Type B pancreatic cell (in vitro differentiated cells): ENCODE data around the gene MLST8. TPM values are rescaled to one million over a fixed set of nuclear protein-coding genes. Genes with fewer than 3 reads are reported as not detected.

Source experiments
- DNase-seq: peaks from one replicate; pipeline ENCODE4 v3.0.0; 2021; ENCODE audit warnings: mixed read lengths; ENCODE audit not compliant: unreplicated experiment; ENCODE audit errors: extremely low spot score
- H3K27ac Mint-ChIP-seq: 2 replicates; pipeline ENCODE4 v1.8.0; 2021; ENCODE audit warnings: mild to moderate bottlenecking, mixed read lengths
- H3K27me3 Mint-ChIP-seq: 2 replicates; pipeline ENCODE4 v1.8.0; 2021; ENCODE audit warnings: mixed read lengths
- H3K36me3 Mint-ChIP-seq: 2 replicates; pipeline ENCODE4 v1.8.0; 2021; ENCODE audit warnings: mixed read lengths
- H3K4me1 Mint-ChIP-seq: one replicate; pipeline ENCODE4 v1.8.0; 2021; ENCODE audit warnings: mixed read lengths; ENCODE audit not compliant: unreplicated experiment
- H3K4me3 Mint-ChIP-seq: 2 replicates; pipeline ENCODE4 v1.8.0; 2021; ENCODE audit warnings: mild to moderate bottlenecking, mixed read lengths
- H3K9me3 Mint-ChIP-seq: 2 replicates; pipeline ENCODE4 v1.8.0; 2021; ENCODE audit warnings: mixed read lengths
- total RNA-seq: library from RNA; stranded (reverse); gene quantifications from 2 replicates; pipeline ENCODE4 v1.2.1, GENCODE V29; 2021; ENCODE audit warnings: low replicate concordance
- TF ChIP-seq, protein P1 (sequence below): fragments of 200-600 bp; sonication (generic); conservative IDR thresholded peaks from 2 replicates; pipeline ENCODE4 v1.5.0; 2021; ENCODE audit warnings: antibody characterized with exemption, mild to moderate bottlenecking

MLST8 gene
- total RNA-seq, 1 donor from 2014 or later = 56.8 TPM

DNA sequence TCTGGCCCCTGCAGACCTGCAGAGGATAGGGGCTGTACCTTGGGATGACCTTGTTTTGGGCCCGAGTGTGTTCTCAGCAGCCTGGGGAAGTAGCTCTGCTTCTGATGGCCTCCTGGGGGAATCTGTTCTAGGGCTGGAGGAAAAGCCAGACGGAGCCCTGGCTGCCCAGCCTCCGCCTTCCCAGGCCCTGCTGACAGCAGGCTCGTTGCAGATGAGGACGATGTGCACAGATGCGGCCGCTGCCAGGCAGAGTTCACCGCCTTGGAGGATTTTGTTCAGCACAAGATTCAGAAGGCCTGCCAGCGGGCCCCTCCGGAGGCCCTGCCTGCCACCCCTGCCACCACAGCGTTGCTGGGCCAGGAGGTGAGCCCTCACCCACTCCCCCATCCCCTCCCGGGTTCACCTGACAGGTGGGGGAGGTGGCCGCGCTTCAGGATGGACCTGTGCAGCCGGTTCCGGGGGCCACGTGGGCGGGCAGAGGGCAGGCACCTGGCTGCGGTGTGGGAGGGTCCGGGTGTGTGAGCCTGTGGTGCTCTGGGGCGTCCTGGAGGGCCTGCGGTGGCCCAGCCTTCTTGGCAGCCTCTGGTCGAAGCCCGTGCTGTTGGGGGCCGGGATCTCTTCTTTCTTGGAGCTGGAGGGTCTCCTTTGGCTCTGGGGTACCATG lies 23.0 kb downstream of the MLST8 start:
- Mint-ChIP-seq H3K36me3 (no peaks in the 10 kb centered on the region), H3K27me3 (no peaks in the 10 kb centered on the region), H3K4me1 (peaks cover 4% of the 10 kb centered on the region), H3K27ac (no peak overlapping the region), H3K9me3 (no peaks in the 10 kb centered on the region), H3K4me3 (no peak overlapping the region)
- TF ChIP-seq, protein P1, sequence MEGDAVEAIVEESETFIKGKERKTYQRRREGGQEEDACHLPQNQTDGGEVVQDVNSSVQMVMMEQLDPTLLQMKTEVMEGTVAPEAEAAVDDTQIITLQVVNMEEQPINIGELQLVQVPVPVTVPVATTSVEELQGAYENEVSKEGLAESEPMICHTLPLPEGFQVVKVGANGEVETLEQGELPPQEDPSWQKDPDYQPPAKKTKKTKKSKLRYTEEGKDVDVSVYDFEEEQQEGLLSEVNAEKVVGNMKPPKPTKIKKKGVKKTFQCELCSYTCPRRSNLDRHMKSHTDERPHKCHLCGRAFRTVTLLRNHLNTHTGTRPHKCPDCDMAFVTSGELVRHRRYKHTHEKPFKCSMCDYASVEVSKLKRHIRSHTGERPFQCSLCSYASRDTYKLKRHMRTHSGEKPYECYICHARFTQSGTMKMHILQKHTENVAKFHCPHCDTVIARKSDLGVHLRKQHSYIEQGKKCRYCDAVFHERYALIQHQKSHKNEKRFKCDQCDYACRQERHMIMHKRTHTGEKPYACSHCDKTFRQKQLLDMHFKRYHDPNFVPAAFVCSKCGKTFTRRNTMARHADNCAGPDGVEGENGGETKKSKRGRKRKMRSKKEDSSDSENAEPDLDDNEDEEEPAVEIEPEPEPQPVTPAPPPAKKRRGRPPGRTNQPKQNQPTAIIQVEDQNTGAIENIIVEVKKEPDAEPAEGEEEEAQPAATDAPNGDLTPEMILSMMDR = no peak
- no peak for DNase-seq

DNA sequence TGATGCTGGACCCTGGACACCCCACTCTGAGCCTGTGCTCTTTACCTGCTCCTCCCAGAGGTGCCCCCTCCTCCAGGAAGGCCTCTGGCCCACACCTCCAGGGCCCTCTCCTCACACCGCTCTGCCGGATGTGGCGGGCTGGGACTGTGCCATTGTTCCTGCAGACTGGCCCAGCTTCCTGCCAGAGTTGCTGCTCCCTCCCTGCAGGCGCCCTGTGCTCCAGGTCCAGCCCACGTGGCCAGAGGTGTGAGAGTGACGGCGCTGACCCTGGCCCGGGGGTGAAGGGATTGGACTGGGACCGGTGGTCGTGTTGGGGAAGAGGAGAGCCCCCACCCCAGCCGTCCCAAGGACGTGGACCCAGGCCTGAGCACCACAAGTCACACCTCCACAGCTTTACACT lies 23.8 kb downstream of the MLST8 start:
- Mint-ChIP-seq H3K27ac (no peak overlapping the region), H3K4me3 (no peak overlapping the region), H3K4me1 (peaks cover 4% of the 10 kb centered on the region), H3K9me3 (no peaks in the 10 kb centered on the region), H3K36me3 (no peaks in the 10 kb centered on the region), H3K27me3 (no peaks in the 10 kb centered on the region)
- TF ChIP-seq, protein P1 = no peak
- no peak for DNase-seq

DNA sequence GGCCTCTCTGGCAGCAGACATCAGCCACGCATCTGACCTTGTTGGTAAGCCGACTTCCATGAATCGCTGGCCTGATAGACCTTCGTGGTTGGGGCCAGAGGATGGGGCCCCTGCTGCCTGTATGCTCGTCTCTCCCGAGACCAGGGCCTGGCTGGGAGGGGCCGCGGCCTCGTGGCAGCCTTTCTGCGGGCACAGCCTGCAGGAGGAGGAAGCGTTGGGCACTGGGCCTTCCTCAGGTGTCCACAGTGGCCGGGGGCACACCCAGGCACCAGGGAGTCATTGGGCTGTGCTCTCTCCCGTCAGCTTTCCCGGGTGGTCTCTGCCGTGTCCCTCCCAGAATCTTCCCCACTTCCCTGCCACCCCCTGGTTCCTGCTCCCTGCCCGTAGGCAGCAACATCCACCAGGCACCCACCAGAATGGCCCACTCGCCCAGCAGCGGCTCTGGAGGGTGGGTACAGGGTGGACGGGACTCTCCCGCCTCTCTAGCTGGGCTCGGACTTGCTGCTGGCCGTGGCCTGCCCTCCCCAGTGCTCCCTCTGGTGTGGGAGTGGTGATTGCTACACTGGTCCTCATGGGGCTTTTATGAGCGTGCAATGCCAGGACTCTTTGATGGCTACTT lies 24.5 kb downstream of the MLST8 start:
- H3K9me3 Mint-ChIP-seq = no peaks in the 10 kb centered on the region
- no peaks in the 10 kb centered on the region for H3K36me3 Mint-ChIP-seq
- TF ChIP-seq, protein P1 = no peak
- DNase-seq = no peak
- H3K27me3 Mint-ChIP-seq = no peaks in the 10 kb centered on the region
- H3K4me1 Mint-ChIP-seq = no peaks in the 10 kb centered on the region
- no peak overlapping the region for H3K27ac Mint-ChIP-seq
- H3K4me3 Mint-ChIP-seq = no peak overlapping the region

DNA sequence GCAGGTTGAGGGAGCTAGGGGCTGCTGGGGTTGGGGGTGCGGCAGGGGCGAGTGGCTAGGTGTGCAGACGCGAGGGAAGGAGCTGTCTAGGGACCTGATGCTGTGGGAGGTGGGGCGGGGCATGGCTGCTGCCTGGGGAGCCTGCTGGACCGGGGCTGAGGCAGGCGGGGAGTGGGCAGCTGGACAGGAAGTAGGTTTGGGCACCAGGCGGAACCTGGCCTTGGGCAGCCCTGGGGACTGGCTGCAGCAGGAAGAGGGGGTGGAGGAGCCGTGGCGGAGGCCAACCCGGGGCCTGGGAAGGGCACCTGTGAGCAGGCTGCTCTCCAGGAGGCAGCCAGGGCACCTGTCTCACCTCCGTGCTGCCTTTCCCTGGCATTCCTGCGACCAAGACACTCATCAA lies 25.1 kb downstream of the MLST8 start:
- TF ChIP-seq, protein P1 = no peak
- Mint-ChIP-seq H3K9me3 (no peaks in the 10 kb centered on the region), H3K4me1 (no peaks in the 10 kb centered on the region), H3K4me3 (no peak overlapping the region), H3K36me3 (no peaks in the 10 kb centered on the region), H3K27ac (no peak overlapping the region), H3K27me3 (peaks cover 1% of the 10 kb centered on the region)
- DNase-seq = no peak

GRCh38 chr16:2231016-2231931 lies 26.0 kb downstream of the MLST8 start:
- H3K4me3 Mint-ChIP-seq = no peak overlapping the region
- H3K9me3 Mint-ChIP-seq = no peaks in the 10 kb centered on the region
- no peak for DNase-seq
- H3K27ac Mint-ChIP-seq = no peak overlapping the region
- peaks cover 10% of the 10 kb centered on the region for H3K27me3 Mint-ChIP-seq
- no peaks in the 10 kb centered on the region for H3K36me3 Mint-ChIP-seq
- TF ChIP-seq, protein P1 = no peak
- no peaks in the 10 kb centered on the region for H3K4me1 Mint-ChIP-seq
